Esophagus muscularis mucosa (tissue), 3 donors: ENCODE data around the gene SIK3.

Experiments
- POLR2A ChIP-seq: fragments of 450-650 bp; IDR thresholded peaks from one replicate; pipeline ENCODE4 v1.6.1; 2017; ENCODE audit warnings: antibody characterized with exemption, moderate library complexity, mild to moderate bottlenecking, low read depth
- TF ChIP-seq, protein P1 (sequence below), 3 experiments: fragments of 200-600 bp in 2 of 3; fragments of 450-650 bp in 1 of 3; sonication (generic) in 2 of 3; IDR thresholded peaks; one replicate each; pipeline ENCODE4 v1.5.1; 2017 to 2019; ENCODE audit warnings: antibody characterized with exemption in 3 of 3, mild to moderate bottlenecking in 2 of 3, moderate library complexity in 1 of 3

DNA sequence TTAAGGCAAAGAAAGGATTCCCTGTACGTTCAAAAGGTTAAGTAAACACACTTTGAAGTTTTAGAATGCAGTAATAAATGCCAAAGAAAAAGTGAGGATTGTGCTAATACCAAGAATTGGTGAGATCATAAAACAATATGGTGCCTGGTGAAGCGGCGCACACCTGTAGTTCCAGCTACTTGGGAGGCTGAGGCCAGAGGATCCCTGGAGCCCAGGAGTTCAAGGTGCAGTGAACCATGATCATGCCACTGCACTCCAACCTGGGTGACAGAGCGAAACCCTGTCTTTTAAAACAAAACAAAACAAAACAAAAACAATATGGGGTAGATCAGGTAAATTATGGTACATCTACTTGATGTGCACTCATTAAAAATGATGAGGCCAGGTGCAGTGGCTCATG is 187.4 kb downstream of the SIK3 start:
- TF ChIP-seq, protein P1, sequence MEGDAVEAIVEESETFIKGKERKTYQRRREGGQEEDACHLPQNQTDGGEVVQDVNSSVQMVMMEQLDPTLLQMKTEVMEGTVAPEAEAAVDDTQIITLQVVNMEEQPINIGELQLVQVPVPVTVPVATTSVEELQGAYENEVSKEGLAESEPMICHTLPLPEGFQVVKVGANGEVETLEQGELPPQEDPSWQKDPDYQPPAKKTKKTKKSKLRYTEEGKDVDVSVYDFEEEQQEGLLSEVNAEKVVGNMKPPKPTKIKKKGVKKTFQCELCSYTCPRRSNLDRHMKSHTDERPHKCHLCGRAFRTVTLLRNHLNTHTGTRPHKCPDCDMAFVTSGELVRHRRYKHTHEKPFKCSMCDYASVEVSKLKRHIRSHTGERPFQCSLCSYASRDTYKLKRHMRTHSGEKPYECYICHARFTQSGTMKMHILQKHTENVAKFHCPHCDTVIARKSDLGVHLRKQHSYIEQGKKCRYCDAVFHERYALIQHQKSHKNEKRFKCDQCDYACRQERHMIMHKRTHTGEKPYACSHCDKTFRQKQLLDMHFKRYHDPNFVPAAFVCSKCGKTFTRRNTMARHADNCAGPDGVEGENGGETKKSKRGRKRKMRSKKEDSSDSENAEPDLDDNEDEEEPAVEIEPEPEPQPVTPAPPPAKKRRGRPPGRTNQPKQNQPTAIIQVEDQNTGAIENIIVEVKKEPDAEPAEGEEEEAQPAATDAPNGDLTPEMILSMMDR (IDR thresholded peaks at IDR 0.05) = no peak
- no peak for TF ChIP-seq POLR2A
